B cell (primary cell): ENCODE data around the gene EFCAB13. TPM values are rescaled to one million over a fixed set of nuclear protein-coding genes. Genes with fewer than 3 reads are reported as not detected.

ENCODE experiments used
- ATAC-seq: fragments of 200-7000 bp; cut with Tn5 transposase; one replicate; pipeline ENCODE4 v1.10.0; 2021; ENCODE audit warnings: low read depth, mild to moderate bottlenecking, moderate number of reproducible peaks, moderate library complexity
- CTCF ChIA-PET: fragments of 350-600 bp; sonication (Branson Sonifier 250); formaldehyde crosslinking; loops from one replicate; lab custom pipeline; 2021; ENCODE audit warnings: antibody characterized with exemption, inconsistent platforms; lab: Charles Lee
- POLR2A ChIA-PET: fragments of 350-600 bp; sonication (Branson Sonifier 250); formaldehyde crosslinking; loops from one replicate; lab custom pipeline; 2021; ENCODE audit warnings: antibody characterized with exemption; lab: Charles Lee
- DNase-seq: peaks from one replicate; pipeline ENCODE4 v3.0.0; 2013
- H2AFZ ChIP-seq: 2 replicates; pipeline ENCODE4 v1.6.1; 2012; ENCODE audit warnings: mild to moderate bottlenecking, low read depth, low read length; ENCODE audit not compliant: insufficient read depth, poor library complexity, severe bottlenecking
- H3K27ac ChIP-seq, 2 donors: 1 replicate in 1 of 2; 2 replicates in 1 of 2; pipeline ENCODE4 v1.5.1; 2012 to 2013; ENCODE audit warnings: low read length in 2 of 2, mild to moderate bottlenecking in 2 of 2, moderate library complexity in 1 of 2
- H3K27me3 ChIP-seq, 4 experiments: fragments of 200-600 bp in 1 of 4; sonication (generic) in 1 of 4; replicated peaks in 1 of 4; 1 replicate in 2 of 4; 2 replicates in 2 of 4; pipeline versions ENCODE4 v1.6.1 to v1.7.0; 2013 to 2016; ENCODE audit warnings: low read length in 3 of 4, mild to moderate bottlenecking in 2 of 4, mixed read lengths in 1 of 4, moderate library complexity in 1 of 4; ENCODE audit not compliant: insufficient read depth in 4 of 4, control insufficient read depth in 3 of 4; ENCODE audit errors: control extremely low read depth in 1 of 4
- H3K36me3 ChIP-seq, 2 experiments: replicated peaks in 1 of 2; 1 replicate in 1 of 2; 2 replicates in 1 of 2; pipeline versions ENCODE4 v1.6.1 to v1.7.1; 2013; ENCODE audit warnings: low read length in 1 of 2; ENCODE audit not compliant: insufficient read depth in 2 of 2, control insufficient read depth in 1 of 2; ENCODE audit errors: control extremely low read depth in 1 of 2, extremely low read depth in 1 of 2
- H3K4me1 ChIP-seq, 2 donors: fragments of 200-600 bp in 1 of 2; sonication (generic) in 1 of 2; 1 replicate in 1 of 2; 2 replicates in 1 of 2; pipeline versions ENCODE4 v1.5.1 to v1.6.1; 2013 to 2017; ENCODE audit warnings: low read length in 2 of 2; ENCODE audit not compliant: control insufficient read depth in 2 of 2, insufficient read depth in 2 of 2
- H3K4me2 ChIP-seq: replicated peaks from 2 replicates; pipeline ENCODE3; 2012; ENCODE audit warnings: mild to moderate bottlenecking, low read depth, low read length; ENCODE audit not compliant: poor library complexity, severe bottlenecking
- H3K4me3 ChIP-seq, 5 experiments: fragments of 200-600 bp in 1 of 5; sonication (generic) in 1 of 5; 1 replicate in 3 of 5; 2 replicates in 2 of 5; pipeline versions ENCODE4 v1.5.1 to v1.7.0; 2011 to 2016; ENCODE audit warnings: low read length in 4 of 5, mild to moderate bottlenecking in 4 of 5, low read depth in 2 of 5, control low read depth in 1 of 5, moderate library complexity in 1 of 5; ENCODE audit not compliant: insufficient read depth in 1 of 5; ENCODE audit errors: control extremely low read depth in 1 of 5, extremely low read depth in 1 of 5
- H3K79me2 ChIP-seq: fragments of 200-600 bp; sonication (generic); one replicate; pipeline ENCODE4 v1.6.0; 2016; ENCODE audit warnings: low read length; ENCODE audit not compliant: control insufficient read depth, insufficient read depth
- H3K9ac ChIP-seq: fragments of 200-600 bp; sonication (generic); 2 replicates; pipeline ENCODE4 v1.6.1; 2017; ENCODE audit warnings: mild to moderate bottlenecking, low read length, moderate library complexity
- H3K9me3 ChIP-seq, 3 donors: one replicate each; pipeline versions ENCODE4 v1.6.1 to v1.7.1; 2013; ENCODE audit warnings: low read length in 2 of 3; ENCODE audit not compliant: control insufficient read depth in 2 of 3, insufficient read depth in 1 of 3; ENCODE audit errors: control extremely low read depth in 1 of 3
- H4K20me1 ChIP-seq: 2 replicates; pipeline ENCODE4 v1.6.0; 2012; ENCODE audit warnings: mild to moderate bottlenecking, low read length; ENCODE audit not compliant: insufficient read depth, control insufficient read depth, poor library complexity, severe bottlenecking
- H3K27ac Mint-ChIP-seq: one replicate; pipeline ENCODE4 v1.8.0; 2021; ENCODE audit warnings: mixed read lengths
- H3K27me3 Mint-ChIP-seq: one replicate; pipeline ENCODE4 v1.8.0; 2021; ENCODE audit warnings: mixed read lengths
- H3K4me1 Mint-ChIP-seq: one replicate; pipeline ENCODE4 v1.8.0; 2021; ENCODE audit warnings: mixed read lengths
- H3K4me3 Mint-ChIP-seq: one replicate; pipeline ENCODE4 v1.8.0; 2021; ENCODE audit warnings: mixed read lengths
- H3K9me3 Mint-ChIP-seq: one replicate; pipeline ENCODE4 v1.8.0; 2022; ENCODE audit warnings: mixed read lengths; ENCODE audit not compliant: insufficient read depth
- EZH2 ChIP-seq: IDR thresholded peaks from 2 replicates; pipeline ENCODE4 v1.6.1; 2012; ENCODE audit warnings: borderline replicate concordance, low read depth, mild to moderate bottlenecking, moderate library complexity, low read length; ENCODE audit not compliant: insufficient read depth, poor library complexity, severe bottlenecking
- WGBS: methylation state at CpG from one replicate; pipeline ENCODE4 v1.1.5; 2013; ENCODE audit warnings: missing lambda C conversion rate; ENCODE audit not compliant: insufficient coverage; 5-methylcytosine and 5-hydroxymethylcytosine counted together
- intact Hi-C: fragments of 100-400 bp; cut with micrococcal nuclease; formaldehyde crosslinking; loops from one replicate; pipeline ENCODE4 v1.10.0; 2022
- polyA plus RNA-seq: library from polyadenylated mRNA; depleted of rRNA; stranded (reverse); fragments of >200 nt; gene quantifications from 2 replicates; pipeline ENCODE4 v1.2.3, GENCODE V29; 2012
- total RNA-seq, 2 donors: library from RNA; stranded (reverse); fragments of 120-200 nt in 1 of 2; gene quantifications; 1 replicate in 1 of 2; 2 replicates in 1 of 2; pipeline versions ENCODE4 v1.2.3 to v1.2.4, GENCODE V29; 2013 to 2022
- TF ChIP-seq, protein P1 (sequence below): fragments of 200-600 bp; IDR thresholded peaks from one replicate; pipeline ENCODE4 v1.8.0; 2022; ENCODE audit warnings: antibody characterized with exemption, mild to moderate bottlenecking

The EFCAB13 gene
- total and polyA plus RNA-seq, 2 donors (not counting 1 experiment from before 2014, with no cell fraction given), result 5.4 to 86.5 TPM

DNA sequence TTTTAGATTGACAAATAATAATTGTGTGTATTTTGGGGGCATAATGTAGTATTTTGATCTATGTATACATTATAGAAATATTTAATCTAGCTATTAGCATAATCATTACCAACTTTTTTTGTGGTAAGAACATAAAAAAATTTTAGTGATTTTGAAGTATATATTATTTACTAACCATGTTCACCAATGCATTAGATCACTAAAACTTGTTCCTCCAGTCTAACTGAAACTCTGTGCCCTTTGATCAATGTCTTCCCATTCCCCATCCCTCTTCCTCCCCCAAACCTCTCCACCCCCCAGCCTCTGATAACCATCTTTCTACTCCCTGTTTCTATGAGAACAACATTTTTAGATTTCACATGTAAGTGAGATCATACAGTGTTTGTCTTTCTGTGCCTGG is 8.5 kb downstream of the EFCAB13 start:
- no peak overlapping the region for H3K4me2 ChIP-seq
- ChIA-PET POLR2A (no interaction called here), CTCF (interaction anchor here (1.4 kb wide), 1 partner anchor 16 kb away, joined by 3 read pairs; no protein-coding TSS in a partner anchor)
- no peaks in the 10 kb centered on the region for H4K20me1 ChIP-seq
- no peak overlapping the region for H3K9ac ChIP-seq
- TF ChIP-seq, protein P1, sequence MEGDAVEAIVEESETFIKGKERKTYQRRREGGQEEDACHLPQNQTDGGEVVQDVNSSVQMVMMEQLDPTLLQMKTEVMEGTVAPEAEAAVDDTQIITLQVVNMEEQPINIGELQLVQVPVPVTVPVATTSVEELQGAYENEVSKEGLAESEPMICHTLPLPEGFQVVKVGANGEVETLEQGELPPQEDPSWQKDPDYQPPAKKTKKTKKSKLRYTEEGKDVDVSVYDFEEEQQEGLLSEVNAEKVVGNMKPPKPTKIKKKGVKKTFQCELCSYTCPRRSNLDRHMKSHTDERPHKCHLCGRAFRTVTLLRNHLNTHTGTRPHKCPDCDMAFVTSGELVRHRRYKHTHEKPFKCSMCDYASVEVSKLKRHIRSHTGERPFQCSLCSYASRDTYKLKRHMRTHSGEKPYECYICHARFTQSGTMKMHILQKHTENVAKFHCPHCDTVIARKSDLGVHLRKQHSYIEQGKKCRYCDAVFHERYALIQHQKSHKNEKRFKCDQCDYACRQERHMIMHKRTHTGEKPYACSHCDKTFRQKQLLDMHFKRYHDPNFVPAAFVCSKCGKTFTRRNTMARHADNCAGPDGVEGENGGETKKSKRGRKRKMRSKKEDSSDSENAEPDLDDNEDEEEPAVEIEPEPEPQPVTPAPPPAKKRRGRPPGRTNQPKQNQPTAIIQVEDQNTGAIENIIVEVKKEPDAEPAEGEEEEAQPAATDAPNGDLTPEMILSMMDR, result no peak
- no peak for TF ChIP-seq EZH2
- no peaks in the 10 kb centered on the region for H3K4me1 ChIP-seq
- H3K27ac Mint-ChIP-seq, result no peak overlapping the region
- no peak overlapping the region for H2AFZ ChIP-seq
- H3K27ac ChIP-seq, result no peak overlapping the region
- H3K4me3 ChIP-seq, result no peak overlapping the region
- H3K27me3 ChIP-seq, result no peaks in the 10 kb centered on the region
- H3K27me3 Mint-ChIP-seq, result no peaks in the 10 kb centered on the region
- no peak for ATAC-seq
- no peak for DNase-seq
- H3K9me3 ChIP-seq, result no peaks in the 10 kb centered on the region
- no peaks in the 10 kb centered on the region for H3K4me1 Mint-ChIP-seq
- peaks cover 4 to 46% of the 10 kb centered on the region in 2 experiments for H3K36me3 ChIP-seq
- no peaks in the 10 kb centered on the region for H3K79me2 ChIP-seq
- intact Hi-C loops, result no loop called here
- no peaks in the 10 kb centered on the region for H3K9me3 Mint-ChIP-seq
- H3K4me3 Mint-ChIP-seq, result no peak overlapping the region

DNA sequence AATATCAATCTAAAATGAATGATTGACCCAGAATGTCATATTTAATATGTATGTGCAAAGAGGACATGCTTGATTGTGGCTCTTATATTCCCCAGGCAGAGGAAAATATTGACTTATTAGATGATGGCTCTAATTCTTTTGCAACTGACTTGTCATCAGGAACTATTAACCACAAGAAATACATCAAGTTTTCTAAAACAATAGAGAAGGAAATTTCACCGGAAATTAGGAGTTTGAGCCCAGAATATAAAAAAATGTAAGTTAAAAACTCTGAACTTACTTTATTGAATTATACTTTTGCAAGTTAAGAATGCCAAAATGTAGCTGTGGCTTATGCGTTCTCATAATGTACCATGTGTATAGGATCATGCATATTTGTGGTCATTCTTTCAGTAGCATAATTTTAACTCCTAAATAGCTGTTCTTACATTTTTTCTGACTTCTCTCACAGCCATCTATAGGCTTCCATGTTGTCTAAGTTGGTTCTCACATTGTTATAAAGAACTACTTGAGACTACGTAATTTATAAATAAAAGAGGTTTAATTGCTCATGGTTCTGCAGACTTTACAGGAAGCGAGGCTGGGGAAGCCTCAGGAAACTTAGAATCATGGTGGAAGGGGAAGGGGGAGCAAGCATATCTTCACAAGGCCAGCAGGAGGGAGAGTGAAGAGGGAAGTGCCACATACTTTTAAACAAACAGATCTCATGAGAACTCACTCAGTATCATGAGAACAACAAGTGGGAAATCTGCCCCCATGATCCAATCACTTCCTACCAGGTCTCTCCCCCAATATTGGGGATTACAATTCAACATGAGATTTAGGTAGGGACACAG is 11.6 kb downstream of the EFCAB13 start:
- intact Hi-C loops, result no loop called here
- H3K4me1 Mint-ChIP-seq, result no peaks in the 10 kb centered on the region
- no peak for DNase-seq
- H3K4me3 Mint-ChIP-seq, result no peak overlapping the region
- Histone ChIP-seq H2AFZ (no peak overlapping the region), H3K4me1 (no peaks in the 10 kb centered on the region), H3K36me3 (peaks cover 4 to 39% of the 10 kb centered on the region in 2 experiments), H3K9ac (no peak overlapping the region), H3K27me3 (no peaks in the 10 kb centered on the region), H4K20me1 (no peaks in the 10 kb centered on the region), H3K4me3 (no peak overlapping the region), H3K79me2 (no peaks in the 10 kb centered on the region), H3K4me2 (no peak overlapping the region), H3K27ac (no peak overlapping the region), H3K9me3 (no peaks in the 10 kb centered on the region)
- CTCF ChIA-PET, result interaction anchor here (0.7 to 3.0 kb wide), 2 partner anchors 13 to 19 kb away, joined by 5 to 10 read pairs; no protein-coding TSS in a partner anchor
- ATAC-seq, result no peak
- H3K27me3 Mint-ChIP-seq, result no peaks in the 10 kb centered on the region
- H3K9me3 Mint-ChIP-seq, result no peaks in the 10 kb centered on the region
- TF ChIP-seq, protein P1, result no peak
- no peak for TF ChIP-seq EZH2
- no peak overlapping the region for H3K27ac Mint-ChIP-seq
- WGBS, result 100% methylated on average over 2 of the region's 4 CpGs
- POLR2A ChIA-PET, result interaction anchor here (0.7 kb wide), 2 partner anchors 18 to 59 kb away, joined by 3 to 4 read pairs; no protein-coding TSS in a partner anchor
